Endothelial cell of umbilical vein (primary cell): ENCODE results near the gene MN1. TPM values are rescaled to one million over a fixed set of nuclear protein-coding genes. Genes with fewer than 3 reads are reported as not detected.

Experiments
- BruUV-seq: library from RNA; stranded (reverse); fragments of 400-500 nt; replicated peaks from 2 replicates; lab custom pipeline; 2021; lab: Mats Ljungman, UMichigan
- CTCF ChIA-PET: fragments of 300-600, 350-600 bp; sonication (Branson Sonifier 250); formaldehyde crosslinking; loops from one replicate; lab custom pipeline; 2021; ENCODE audit warnings: antibody characterized with exemption, inconsistent platforms; lab: Charles Lee
- POLR2A ChIA-PET: fragments of 300-600, 350-600 bp; sonication (Branson Sonifier 250); formaldehyde crosslinking; loops from one replicate; lab custom pipeline; 2021; ENCODE audit warnings: antibody characterized with exemption, inconsistent platforms; lab: Charles Lee
- DNase-seq: peaks from one replicate; pipeline ENCODE4 v3.0.0-alpha.2; 2011; ENCODE audit warnings: low read depth, low spot score
- FAIRE-seq: peaks from 2 replicates; lab custom pipeline; 2011; peaks lifted over from hg19 to GRCh38; lab: Jason Lieb, UNC
- H2AFZ ChIP-seq: 2 replicates; pipeline ENCODE4 v1.6.0; 2012; ENCODE audit warnings: low read depth, low read length, control low read depth, inconsistent platforms
- H3K27ac ChIP-seq: 2 replicates; pipeline ENCODE4 v1.5.1; 2011; ENCODE audit warnings: low read depth, mild to moderate bottlenecking, control low read depth, low read length, moderate library complexity; ENCODE audit not compliant: insufficient read depth
- H3K27me3 ChIP-seq, 2 experiments: 2 replicates each; pipeline versions ENCODE4 v1.6.0 to v1.6.1; 2011; ENCODE audit warnings: low read length in 2 of 2, mixed read lengths in 1 of 2; ENCODE audit not compliant: control insufficient read depth in 2 of 2, insufficient read depth in 2 of 2
- H3K36me3 ChIP-seq, 2 experiments: 2 replicates in 1 of 2; 3 replicates in 1 of 2; pipeline ENCODE4 v1.5.1; 2011; ENCODE audit warnings: low read length in 2 of 2, mild to moderate bottlenecking in 1 of 2, moderate library complexity in 1 of 2; ENCODE audit not compliant: control insufficient read depth in 2 of 2, insufficient read depth in 2 of 2; ENCODE audit errors: extremely low read depth in 1 of 2
- H3K4me1 ChIP-seq: 3 replicates; pipeline ENCODE4 v1.5.1; 2011; ENCODE audit warnings: mild to moderate bottlenecking, low read length; ENCODE audit not compliant: control insufficient read depth, insufficient read depth; ENCODE audit errors: extremely low read depth
- H3K4me2 ChIP-seq: 2 replicates; pipeline ENCODE4 v1.6.1; 2011; ENCODE audit warnings: low read length, control low read depth, mixed read lengths; ENCODE audit not compliant: insufficient read depth
- H3K4me3 ChIP-seq, 3 experiments: fragments of 200-600 bp in 1 of 3; sonication (generic), shearing (Covaris generic) in 1 of 3; replicated peaks in 1 of 3; 2 replicates each; pipeline ENCODE4 v1.5.1; 2011 to 2016; ENCODE audit warnings: control low read depth in 3 of 3, low read length in 3 of 3, mild to moderate bottlenecking in 2 of 3, inconsistent platforms in 1 of 3, low read depth in 1 of 3, moderate library complexity in 1 of 3; ENCODE audit not compliant: insufficient read depth in 1 of 3
- H3K79me2 ChIP-seq: 2 replicates; pipeline ENCODE4 v1.6.0; 2012; ENCODE audit warnings: low read length, inconsistent platforms; ENCODE audit not compliant: control insufficient read depth, insufficient read depth
- H3K9ac ChIP-seq: replicated peaks from 2 replicates; pipeline ENCODE3; 2011; ENCODE audit warnings: low read length, control low read depth; ENCODE audit not compliant: insufficient read depth; ENCODE audit errors: extremely low read depth
- H3K9me1 ChIP-seq: replicated peaks from 3 replicates; pipeline ENCODE4 v1.6.0; 2011; ENCODE audit warnings: mild to moderate bottlenecking, low read length; ENCODE audit not compliant: control insufficient read depth, insufficient read depth; ENCODE audit errors: extremely low read depth
- H3K9me3 ChIP-seq: replicated peaks from 2 replicates; pipeline ENCODE4 v1.5.1; 2012; ENCODE audit warnings: low read length, inconsistent platforms; ENCODE audit not compliant: control insufficient read depth, insufficient read depth
- H4K20me1 ChIP-seq: replicated peaks from 2 replicates; pipeline ENCODE3; 2011; ENCODE audit warnings: mild to moderate bottlenecking, low read length; ENCODE audit not compliant: control insufficient read depth, insufficient read depth; ENCODE audit errors: extremely low read depth
- EZH2 ChIP-seq: IDR thresholded peaks from 2 replicates; pipeline ENCODE4 v1.6.1; 2012; ENCODE audit warnings: borderline replicate concordance, low read depth, mild to moderate bottlenecking, moderate library complexity, low read length, inconsistent platforms; ENCODE audit not compliant: severe bottlenecking
- FOS ChIP-seq: IDR thresholded peaks from 2 replicates; pipeline ENCODE4 v1.6.1; 2011; ENCODE audit warnings: mild to moderate bottlenecking, low read length, moderate library complexity, borderline replicate concordance; ENCODE audit not compliant: insufficient read depth
- GATA2 ChIP-seq: IDR thresholded peaks from 2 replicates; pipeline ENCODE4 v1.7.0; 2011; ENCODE audit warnings: low read depth, mild to moderate bottlenecking, moderate library complexity, mixed read lengths, low read length; ENCODE audit not compliant: insufficient read length, insufficient read depth
- JUN ChIP-seq: IDR thresholded peaks from 2 replicates; pipeline ENCODE4 v1.6.1; 2011; ENCODE audit warnings: borderline replicate concordance, low read depth; ENCODE audit not compliant: insufficient read length, insufficient read depth
- MYC ChIP-seq: IDR thresholded peaks from one replicate; pipeline ENCODE4 v1.6.1; 2011; ENCODE audit warnings: mild to moderate bottlenecking, low read depth, low read length
- POLR2A ChIP-seq: IDR thresholded peaks from 2 replicates; pipeline ENCODE4 v1.6.1; 2012; ENCODE audit warnings: low read depth, mild to moderate bottlenecking, control low read depth, low read length
- POLR2AphosphoS5 ChIP-seq: IDR thresholded peaks from 2 replicates; pipeline ENCODE4 v1.6.1; 2012; ENCODE audit warnings: low read depth, mild to moderate bottlenecking, control low read depth, low read length, moderate library complexity; ENCODE audit not compliant: insufficient read depth
- dilution Hi-C: fragments of 300-500 bp; cut with MboI; formaldehyde crosslinking; loops from one replicate; pipeline ENCODE4 v1.15.0; 2019; ENCODE audit warnings: low sequenced_read_pairs; ENCODE audit not compliant: extremely low pct_ligation_motif_present
- intact Hi-C: fragments of 100-400 bp; cut with micrococcal nuclease; formaldehyde crosslinking; loops from one replicate; pipeline ENCODE4 v1.10.0; 2022
- polyA plus RNA-seq, 4 experiments: library from polyadenylated mRNA; depleted of rRNA in 3 of 4; stranded (reverse) in 3 of 4; unstranded in 1 of 4; fragments of >200 nt; gene quantifications; 2 replicates each; pipeline versions ENCODE4 v1.2.1 to v1.2.3, GENCODE V29; 2011 to 2012; ENCODE audit warnings: missing spikeins in 1 of 4
- total RNA-seq: library from RNA; stranded (reverse); gene quantifications from 2 replicates; pipeline ENCODE4 v1.2.3, GENCODE V29; 2021
- TF ChIP-seq, protein P1 (sequence below), 2 donors: IDR thresholded peaks; 1 replicate in 1 of 2; 2 replicates in 1 of 2; pipeline ENCODE4 v1.5.1; 2011; ENCODE audit warnings: low read length in 2 of 2, mild to moderate bottlenecking in 2 of 2, moderate library complexity in 2 of 2, control low read depth in 1 of 2, inconsistent platforms in 1 of 2, low read depth in 1 of 2; ENCODE audit not compliant: insufficient read depth in 1 of 2; ENCODE audit errors: extremely low read depth in 1 of 2
- TF ChIP-seq, protein P2 (sequence below): IDR thresholded peaks from 2 replicates; pipeline ENCODE4 v1.6.1; 2011; ENCODE audit not compliant: insufficient read depth, insufficient read length

MN1 gene
- total and polyA plus RNA-seq, 2 donors (not counting 3 experiments of a cell fraction or from before 2014, with no cell fraction given): 3.8 to 5.2 TPM

DNA sequence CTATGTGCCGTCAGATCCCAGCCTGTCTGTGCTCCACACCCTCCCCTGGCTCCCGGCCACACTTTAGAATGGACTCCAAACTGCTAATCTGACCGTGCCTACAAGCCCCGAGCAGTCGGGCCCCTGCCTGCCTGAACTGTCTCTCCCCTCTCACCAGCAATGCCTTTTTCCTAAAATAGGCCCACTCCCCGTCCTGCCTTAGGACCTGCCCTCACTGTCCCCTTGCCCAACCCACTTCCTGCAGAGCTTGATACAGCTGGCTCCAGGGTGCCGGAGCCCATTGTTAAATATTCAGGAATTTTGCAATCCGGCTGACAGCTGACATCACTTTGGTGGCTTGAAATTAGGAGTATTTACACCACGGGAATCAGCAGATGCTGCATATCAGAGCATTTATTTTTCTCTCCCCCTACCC, 21.4 kb downstream of the MN1 start:
- intact Hi-C loops (no loop called here), dilution Hi-C loops (no loop called here)
- DNase-seq: no peak
- TF ChIP-seq, protein P1, sequence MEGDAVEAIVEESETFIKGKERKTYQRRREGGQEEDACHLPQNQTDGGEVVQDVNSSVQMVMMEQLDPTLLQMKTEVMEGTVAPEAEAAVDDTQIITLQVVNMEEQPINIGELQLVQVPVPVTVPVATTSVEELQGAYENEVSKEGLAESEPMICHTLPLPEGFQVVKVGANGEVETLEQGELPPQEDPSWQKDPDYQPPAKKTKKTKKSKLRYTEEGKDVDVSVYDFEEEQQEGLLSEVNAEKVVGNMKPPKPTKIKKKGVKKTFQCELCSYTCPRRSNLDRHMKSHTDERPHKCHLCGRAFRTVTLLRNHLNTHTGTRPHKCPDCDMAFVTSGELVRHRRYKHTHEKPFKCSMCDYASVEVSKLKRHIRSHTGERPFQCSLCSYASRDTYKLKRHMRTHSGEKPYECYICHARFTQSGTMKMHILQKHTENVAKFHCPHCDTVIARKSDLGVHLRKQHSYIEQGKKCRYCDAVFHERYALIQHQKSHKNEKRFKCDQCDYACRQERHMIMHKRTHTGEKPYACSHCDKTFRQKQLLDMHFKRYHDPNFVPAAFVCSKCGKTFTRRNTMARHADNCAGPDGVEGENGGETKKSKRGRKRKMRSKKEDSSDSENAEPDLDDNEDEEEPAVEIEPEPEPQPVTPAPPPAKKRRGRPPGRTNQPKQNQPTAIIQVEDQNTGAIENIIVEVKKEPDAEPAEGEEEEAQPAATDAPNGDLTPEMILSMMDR (IDR thresholded peaks at IDR 0.05; ENCODE audit: extremely low read depth in 1 of 2, insufficient read depth in 1 of 2, low read depth in 1 of 2, low read length in 2 of 2): no peak
- TF ChIP-seq GATA2: no peak
- TF ChIP-seq, protein P2, sequence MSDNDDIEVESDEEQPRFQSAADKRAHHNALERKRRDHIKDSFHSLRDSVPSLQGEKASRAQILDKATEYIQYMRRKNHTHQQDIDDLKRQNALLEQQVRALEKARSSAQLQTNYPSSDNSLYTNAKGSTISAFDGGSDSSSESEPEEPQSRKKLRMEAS: no peak
- TF ChIP-seq FOS: no peak
- no peak for TF ChIP-seq POLR2A
- no peak for TF ChIP-seq JUN
- TF ChIP-seq EZH2: no peak
- no peak for TF ChIP-seq MYC
- no peak for TF ChIP-seq POLR2AphosphoS5
- Histone ChIP-seq H3K36me3 (no peaks in the 10 kb centered on the region), H3K9ac (no peak overlapping the region), H3K27me3 (no peaks in the 10 kb centered on the region), H4K20me1 (no peaks in the 10 kb centered on the region), H3K79me2 (no peaks in the 10 kb centered on the region), H3K4me1 (peaks cover 11% of the 10 kb centered on the region), H2AFZ (peak overlapping the region; percentile 34), H3K4me3 (no peak overlapping the region), H3K9me3 (no peaks in the 10 kb centered on the region), H3K4me2 (no peak overlapping the region), H3K27ac (no peak overlapping the region), H3K9me1 (no peaks in the 10 kb centered on the region)
- peak; percentile 61 for FAIRE-seq
- BruUV-seq: no TSS peak
- ChIA-PET CTCF (no interaction called here), POLR2A (no interaction called here)
